ENCODE measurements around the gene PARP3.

PARP3 gene

DNA sequence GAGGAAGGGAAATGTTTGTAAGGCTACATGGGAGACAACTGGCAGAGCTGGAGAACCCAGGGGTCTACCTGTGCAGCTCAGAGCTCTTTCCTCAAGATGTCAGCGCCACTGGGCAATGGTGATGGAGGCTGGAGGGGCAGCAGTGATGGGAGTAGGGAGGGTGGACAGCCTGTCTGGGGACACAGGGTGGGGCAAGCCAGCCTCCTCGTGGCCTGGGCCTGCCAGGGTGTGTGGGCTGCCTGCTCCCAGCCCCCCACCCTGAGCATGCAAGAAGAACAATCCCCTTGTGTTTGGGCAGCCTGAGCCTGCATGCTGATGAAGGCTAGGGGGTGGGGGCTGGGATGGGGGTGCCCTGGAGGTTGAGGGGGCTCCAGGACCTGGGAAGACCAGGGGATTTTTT, 23.9 kb downstream of the PARP3 start:
- in situ Hi-C loops (cut with MboI; ENCODE audit: low sequenced_read_pairs), result no loop called here

GRCh38 chr3:51966486-51966885, 24.3 kb downstream of the PARP3 start:
- in situ Hi-C loops (cut with MboI; ENCODE audit: low sequenced_read_pairs), result no loop called here

GRCh38 chr3:51966922-51967383, 24.8 kb downstream of the PARP3 start:
- in situ Hi-C loops (cut with MboI; ENCODE audit: low sequenced_read_pairs), result no loop called here

- in situ Hi-C loops (cut with MboI; ENCODE audit: low sequenced_read_pairs), result no loop called here
Measured at GRCh38 chr3:51967384-51968169, 25.4 kb downstream of the PARP3 start, which contains the start of gene PCBP4. Gene PCBP4 (minus strand): TSS chr3:51967454. CDS start chr3:51961240, 6,214 bp downstream.

DNA sequence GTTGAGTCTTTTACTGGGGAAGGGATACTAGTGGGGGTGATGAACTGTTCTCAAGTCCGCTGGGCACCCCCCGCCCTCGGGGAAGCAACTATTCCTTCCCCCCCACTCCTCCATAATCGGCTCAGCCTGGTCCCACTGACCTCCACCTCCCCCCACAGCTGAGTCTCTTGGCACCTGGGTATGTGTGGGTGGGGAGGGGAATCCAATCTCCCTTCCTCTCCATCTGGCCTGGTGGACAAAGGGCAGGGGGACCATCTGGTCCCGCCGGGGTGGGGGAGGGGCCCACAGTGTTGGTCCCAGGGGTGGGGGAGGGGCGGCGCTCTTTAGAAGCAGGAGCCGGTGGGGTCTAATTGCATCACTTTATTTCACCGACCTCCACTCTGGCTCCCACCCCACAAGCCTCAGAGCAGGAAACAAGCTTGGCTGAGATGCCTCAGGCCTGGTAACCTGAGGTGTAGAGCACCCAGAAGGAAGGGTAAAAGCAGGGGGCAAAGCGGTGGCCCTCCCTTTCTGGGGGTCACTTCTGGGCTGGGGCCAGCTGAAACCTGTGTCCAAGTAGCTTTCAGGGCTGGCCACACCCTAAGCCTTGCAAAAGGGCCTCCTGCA, 26.1 kb downstream of the PARP3 start:
- in situ Hi-C loops (cut with MboI; ENCODE audit: low sequenced_read_pairs), result no loop called here

- in situ Hi-C loops (cut with MboI; ENCODE audit: low sequenced_read_pairs), result no loop called here
Measured at GRCh38 chr3:51968883-51969678, 26.9 kb downstream of the PARP3 start.

- in situ Hi-C loops (cut with MboI; ENCODE audit: low sequenced_read_pairs), result no loop called here
Measured at GRCh38 chr3:51969841-51970240, 27.7 kb downstream of the PARP3 start.

DNA sequence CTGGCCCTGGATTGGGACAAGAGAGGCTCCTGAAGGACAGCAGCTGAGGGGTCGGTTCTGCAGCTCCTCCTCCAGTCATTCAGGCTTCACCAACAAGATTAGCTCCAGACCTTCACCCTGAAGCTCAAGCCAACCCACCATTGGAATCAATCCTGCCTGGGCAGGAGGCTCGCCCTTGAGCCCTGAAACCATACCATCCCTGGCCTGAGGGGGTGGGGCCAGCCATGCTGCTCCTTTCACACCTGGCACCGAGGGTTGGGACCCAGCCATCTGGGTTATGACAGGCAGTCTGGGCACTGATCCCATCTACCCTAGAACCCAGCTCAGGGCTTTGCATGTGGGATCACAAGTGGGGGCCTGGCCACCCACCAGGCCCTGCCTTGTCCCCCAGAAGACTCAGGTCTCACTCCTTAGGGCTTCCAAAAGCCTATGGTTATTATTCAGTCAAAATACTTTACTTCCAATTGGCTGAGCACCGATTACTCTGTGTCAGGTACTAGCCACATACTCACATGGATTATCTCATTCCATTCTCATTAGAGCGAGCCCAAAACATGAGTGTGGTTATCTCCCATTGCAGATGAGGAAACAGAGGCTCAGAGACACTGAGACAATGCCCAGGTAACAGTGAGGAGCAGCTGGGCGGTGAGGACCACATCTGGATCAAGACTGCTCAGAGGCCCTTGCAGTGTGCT, 28.6 kb downstream of the PARP3 start:
- in situ Hi-C loops (cut with MboI; ENCODE audit: low sequenced_read_pairs), result no loop called here

GRCh38 chr3:51971350-51971749, 29.2 kb downstream of the PARP3 start:
- in situ Hi-C loops (cut with MboI; ENCODE audit: low sequenced_read_pairs), result no loop called here

- in situ Hi-C loops (cut with MboI; ENCODE audit: low sequenced_read_pairs), result no loop called here
Measured at GRCh38 chr3:51974277-51974962, 32.3 kb downstream of the PARP3 start.

- in situ Hi-C loops (cut with MboI; ENCODE audit: low sequenced_read_pairs), result no loop called here
Measured at GRCh38 chr3:51974963-51975851, 33.0 kb downstream of the PARP3 start, which contains the start of gene ABHD14A. Gene ABHD14A (plus strand): TSS chr3:51975064. CDS start chr3:51975136, 72 bp downstream.

DNA sequence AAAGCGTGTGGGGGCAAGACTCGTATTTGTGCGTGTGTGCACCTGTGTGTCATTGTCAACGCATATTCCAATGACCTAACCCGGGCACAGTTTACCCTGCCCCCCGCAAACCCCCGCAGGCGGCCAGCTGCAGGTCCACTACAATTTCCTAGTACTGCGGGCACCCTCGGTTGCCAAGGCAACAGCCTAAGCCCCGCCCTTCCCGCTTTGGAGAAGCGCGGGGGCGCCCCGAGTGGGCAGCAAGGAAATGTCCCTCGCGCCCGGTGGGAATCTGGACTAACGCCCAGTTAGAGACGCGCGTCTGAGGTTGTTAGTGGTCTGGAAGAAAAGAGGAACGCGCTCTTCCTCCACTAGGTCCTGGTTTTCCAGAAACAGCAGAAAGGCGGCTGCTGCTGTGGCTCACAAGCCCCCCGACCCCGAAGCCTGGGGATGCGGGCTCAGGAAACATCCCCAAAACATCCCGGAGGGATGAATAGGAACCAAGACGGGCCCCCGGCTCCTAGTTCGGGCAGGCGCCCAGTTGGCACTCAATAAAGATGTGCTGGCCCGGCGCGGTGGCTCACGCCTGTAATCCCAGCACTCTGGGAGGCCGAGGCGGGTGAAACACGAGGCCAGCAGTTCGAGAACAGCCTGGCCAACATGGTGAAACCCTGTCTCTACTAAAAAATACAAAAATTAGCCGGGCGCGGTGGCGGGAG, 33.8 kb downstream of the PARP3 start:
- in situ Hi-C loops (cut with MboI; ENCODE audit: low sequenced_read_pairs), result no loop called here

DNA sequence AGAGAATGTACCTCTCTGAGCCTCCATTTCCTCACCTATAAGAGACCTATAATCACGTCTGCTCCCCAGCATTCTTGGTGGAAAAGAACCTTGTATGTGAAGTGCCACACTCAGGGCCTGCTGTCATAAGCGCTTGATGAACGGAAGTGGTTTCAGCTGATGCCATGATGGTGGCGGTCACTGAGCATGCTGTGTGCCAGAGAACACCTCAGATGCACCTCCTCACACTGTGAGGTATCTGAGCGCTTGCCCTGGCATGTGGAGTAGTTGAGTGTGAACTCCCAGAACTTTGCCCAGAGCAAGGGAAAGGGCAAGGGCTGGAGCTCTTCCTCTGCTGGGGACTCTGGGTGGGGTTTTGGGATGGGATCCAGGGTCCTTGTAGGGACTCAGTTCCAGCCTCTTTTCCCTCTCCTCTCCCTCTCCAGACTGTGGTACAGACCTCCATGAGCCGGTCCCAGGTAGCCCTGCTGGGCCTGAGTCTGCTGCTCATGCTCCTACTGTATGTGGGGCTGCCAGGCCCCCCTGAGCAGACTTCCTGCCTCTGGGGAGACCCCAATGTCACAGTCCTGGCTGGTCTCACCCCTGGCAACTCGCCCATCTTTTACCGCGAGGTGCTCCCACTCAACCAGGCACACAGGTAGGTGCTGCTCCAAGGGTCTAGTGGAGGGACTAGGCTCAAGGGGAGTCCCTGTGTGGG, 35.4 kb downstream of the PARP3 start:
- in situ Hi-C loops (cut with MboI; ENCODE audit: low sequenced_read_pairs), result no loop called here

DNA sequence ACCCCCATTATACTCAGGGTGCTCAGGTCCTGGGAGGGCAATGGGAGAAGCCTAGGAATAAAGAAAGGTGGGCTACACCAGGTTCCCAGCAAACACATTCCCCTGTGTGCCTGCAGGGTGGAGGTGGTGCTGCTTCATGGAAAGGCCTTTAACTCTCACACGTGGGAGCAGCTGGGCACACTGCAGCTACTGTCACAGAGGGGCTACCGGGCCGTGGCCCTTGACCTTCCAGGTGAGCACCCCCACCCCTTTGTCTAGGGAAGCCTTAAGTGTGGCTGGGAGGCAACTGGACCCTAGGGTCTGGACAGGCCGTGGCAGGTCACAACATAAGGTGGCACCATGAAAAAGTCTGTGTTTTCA, 36.0 kb downstream of the PARP3 start:
- in situ Hi-C loops (cut with MboI; ENCODE audit: low sequenced_read_pairs), result no loop called here

GRCh38 chr3:51980253-51980652, 38.1 kb downstream of the PARP3 start:
- in situ Hi-C loops (cut with MboI; ENCODE audit: low sequenced_read_pairs), result no loop called here

DNA sequence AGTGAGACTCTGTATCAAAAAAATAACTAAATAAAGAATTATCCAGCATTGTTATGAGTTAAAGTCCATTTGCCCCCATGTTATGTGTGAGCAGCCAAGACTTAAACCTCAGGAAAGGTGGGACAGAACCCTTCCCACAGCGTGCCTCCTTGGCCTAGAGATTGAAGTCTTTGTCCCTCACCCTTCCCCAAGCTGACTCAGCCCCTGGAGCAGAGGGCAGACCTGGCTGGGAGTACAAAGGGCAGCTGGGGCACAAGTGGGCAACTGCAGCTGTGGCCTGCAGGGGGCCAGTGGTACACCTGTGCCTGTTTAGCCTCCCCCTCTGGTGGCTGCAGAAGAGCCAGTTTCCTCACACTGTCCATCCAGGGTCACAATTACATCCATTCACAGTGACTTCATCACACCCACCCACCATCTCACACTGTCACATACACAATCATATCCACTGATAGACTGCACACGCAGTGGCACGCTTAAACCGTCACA, 40.2 kb downstream of the PARP3 start:
- in situ Hi-C loops (cut with MboI; ENCODE audit: low sequenced_read_pairs), result no loop called here

DNA sequence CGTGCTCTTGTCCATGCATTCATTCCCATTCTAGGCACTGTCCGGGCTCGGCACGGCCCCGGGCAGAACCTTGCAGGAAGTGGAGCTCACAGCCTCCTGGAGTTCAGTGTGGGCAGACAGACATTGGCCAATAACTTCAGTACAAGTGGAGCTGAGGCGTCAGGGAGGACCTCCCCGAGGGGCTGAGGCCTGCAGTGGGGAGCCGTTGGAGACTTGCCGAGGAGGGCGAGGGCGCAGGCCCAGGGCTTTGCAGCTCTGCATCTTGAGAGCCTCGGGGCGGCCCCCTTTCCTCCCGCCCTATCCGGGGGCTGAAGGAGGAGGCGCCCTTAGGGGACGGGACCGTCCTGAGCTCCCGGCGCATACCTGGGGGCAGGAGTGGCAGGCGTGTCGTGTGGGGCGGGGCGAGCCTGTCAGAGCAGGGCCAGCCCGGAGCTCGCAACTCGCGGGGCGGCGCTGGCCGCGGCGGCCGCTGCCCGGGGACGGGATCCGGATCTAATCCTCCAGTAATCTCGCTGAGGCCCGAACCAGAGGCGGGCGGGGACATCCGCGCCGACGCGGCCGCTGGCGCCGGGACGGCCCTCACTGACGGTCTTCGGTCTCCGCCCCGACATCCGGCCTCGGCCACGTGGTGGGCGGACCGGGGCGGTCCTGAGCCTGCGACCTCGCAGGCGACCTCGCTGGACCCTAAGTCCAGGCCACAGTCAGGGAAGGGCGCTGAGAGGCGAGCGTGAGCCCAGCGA, 40.8 kb downstream of the PARP3 start, which contains the start of gene ACY1:
TSS of gene ACY1 (plus strand) at position 698 of the 740 bp plus-strand sequence. CDS start 530 bp downstream, outside the sequence.
- in situ Hi-C loops (cut with MboI; ENCODE audit: low sequenced_read_pairs), result no loop called here
